Measurements from ENCODE around the gene NDUFA13.

NDUFA13 gene

DNA sequence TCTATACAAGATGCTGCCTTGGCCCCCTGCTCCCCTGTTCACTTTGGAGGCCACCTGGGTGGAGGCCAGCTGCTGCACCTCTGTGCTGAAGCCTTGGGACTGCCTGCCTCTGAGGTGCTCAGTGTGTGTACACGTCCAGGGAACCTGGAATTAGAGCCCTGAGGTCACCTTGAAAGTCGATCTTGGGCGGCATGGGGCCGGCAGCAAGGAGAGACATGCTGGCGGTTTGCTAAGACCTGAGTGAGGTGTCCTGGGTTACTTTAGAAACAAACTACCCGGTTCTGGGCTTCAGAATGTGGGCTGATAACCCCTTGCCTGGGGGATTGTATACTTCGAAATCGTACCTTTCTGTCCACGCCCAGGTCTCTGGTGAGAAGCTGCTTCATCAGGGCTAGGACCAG is 26.2 kb upstream of the NDUFA13 start:
- DNase-seq: no peak

DNA sequence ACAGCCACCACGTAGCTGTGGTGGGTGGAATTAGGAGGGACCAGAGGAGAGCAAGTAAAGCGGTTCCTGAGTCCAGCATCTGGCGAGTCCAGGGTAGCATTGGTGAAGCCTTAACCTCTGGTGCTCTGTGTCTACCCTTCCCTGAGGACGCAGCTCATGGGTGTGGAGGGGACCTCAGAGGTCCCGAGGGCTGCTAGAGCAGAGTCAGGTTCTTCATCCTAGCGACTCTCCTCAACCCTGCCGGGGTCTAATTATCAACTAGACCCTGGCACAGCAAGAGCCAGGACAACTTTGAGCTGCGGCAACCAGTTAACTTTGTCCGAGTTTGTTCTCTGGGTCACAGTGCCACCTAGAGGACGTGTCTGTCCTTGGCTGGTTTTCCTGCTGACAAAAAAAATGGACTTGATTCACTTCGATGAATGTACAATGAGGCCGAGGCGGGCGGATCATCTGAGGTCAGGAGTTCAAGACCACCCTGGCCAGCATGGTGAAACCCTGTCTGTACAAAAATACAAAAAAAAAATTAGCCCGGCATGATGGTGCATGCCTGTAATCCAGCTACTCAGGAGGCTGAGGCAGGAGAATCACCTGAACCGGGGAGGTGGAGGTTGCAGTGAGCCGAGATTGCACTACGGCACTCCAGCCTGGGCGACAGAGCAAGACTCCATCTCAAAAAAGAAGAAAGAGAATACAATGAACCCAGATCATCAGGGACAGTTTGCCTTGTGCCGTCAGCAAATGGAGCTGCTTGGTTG is 25.6 kb upstream of the NDUFA13 start:
- peak; percentile 88 for DNase-seq

DNA sequence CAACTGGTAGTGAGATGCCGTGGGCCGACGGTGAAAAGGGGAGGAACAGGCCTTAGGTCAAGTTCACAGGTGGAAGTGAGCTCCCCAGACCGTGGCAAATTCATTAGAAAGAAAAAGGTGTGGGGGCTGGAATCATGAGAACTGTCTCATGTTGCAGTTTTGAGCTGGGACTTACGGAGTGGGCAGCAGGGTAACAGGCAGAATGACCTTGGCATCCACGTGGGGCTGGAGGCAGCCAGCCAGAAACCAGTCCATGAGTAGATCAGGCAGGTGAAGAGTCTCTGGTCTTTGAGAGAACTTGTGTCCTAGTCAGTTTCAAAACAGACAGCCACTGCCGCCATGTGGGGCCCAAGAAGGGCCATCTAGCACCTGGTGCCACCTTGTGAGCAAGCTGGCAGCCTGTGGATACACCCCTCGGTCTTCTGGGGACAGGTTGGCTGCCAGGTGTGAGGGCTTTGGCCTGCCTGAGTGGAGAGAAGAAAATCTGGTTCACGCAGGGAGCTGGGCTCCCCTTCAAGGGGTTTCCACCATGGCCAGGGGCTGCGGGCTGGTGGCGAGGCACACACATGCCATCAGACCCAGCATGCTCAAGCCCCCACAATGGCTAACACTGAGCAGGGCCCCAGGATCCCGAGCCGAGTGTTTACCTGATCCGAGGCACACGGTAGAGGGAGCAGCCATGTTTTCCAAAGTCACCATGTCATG is 24.6 kb upstream of the NDUFA13 start:
- no peak for DNase-seq

DNA sequence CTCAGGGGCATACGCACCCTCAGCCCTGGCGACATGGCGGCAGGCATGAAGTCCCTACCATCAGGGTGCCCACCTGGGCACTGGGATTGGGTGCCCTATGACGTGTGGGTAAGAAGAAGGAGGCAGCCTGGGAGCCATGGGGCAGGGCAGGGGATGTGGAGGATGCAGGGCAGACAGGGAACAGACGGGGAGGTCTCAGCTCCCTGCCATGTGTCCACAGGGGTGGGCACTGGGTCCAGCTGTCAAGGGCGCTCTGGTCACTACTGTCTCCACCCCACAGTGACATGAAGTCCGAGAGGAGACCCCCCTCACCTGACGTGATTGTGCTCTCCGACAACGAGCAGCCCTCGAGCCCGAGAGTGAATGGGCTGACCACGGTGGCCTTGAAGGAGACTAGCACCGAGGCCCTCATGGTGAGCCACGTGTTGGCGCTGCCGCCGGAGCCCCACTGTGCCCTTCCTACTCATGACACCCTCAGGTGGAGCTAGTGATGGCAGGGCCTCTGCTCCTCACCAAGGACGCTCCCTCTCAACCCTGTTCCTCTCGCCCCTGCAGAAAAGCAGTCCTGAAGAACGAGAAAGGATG is 23.9 kb upstream of the NDUFA13 start:
- no peak for DNase-seq

DNA sequence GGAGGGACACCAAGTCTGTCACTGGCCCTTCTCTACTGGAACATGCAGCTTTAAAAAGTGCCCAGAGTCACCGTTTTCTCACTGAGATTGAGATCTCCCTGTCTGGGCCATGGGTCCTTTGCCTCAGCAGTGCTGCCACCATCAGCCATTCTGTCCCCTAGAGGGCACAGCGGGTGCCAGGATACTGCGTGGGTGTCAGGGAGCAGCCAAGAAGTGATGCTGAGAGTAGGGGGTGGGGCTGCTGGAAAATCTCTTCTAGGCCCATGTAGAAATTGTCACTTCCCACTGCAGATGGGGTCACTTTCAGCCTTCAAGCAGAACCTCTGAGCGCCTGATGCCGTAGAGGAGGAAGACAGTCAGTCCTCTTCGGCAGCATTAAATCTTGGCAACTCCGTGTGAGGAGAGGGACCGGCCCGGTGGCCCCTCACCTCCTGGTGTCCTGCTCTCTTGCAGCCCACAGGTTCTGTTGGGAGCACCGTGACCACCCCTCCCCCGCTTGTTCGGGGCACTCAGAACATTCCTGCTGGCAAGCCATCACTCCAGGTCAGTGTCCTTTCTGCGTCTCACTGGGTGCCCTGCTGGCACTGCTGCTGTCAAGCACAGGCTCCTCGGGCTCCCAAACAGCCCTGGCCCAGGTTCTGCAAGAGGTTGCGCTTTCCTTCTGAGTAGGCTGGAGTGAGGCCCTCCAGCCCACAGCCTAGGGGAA is 22.0 kb upstream of the NDUFA13 start:
- DNase-seq: no peak

DNA sequence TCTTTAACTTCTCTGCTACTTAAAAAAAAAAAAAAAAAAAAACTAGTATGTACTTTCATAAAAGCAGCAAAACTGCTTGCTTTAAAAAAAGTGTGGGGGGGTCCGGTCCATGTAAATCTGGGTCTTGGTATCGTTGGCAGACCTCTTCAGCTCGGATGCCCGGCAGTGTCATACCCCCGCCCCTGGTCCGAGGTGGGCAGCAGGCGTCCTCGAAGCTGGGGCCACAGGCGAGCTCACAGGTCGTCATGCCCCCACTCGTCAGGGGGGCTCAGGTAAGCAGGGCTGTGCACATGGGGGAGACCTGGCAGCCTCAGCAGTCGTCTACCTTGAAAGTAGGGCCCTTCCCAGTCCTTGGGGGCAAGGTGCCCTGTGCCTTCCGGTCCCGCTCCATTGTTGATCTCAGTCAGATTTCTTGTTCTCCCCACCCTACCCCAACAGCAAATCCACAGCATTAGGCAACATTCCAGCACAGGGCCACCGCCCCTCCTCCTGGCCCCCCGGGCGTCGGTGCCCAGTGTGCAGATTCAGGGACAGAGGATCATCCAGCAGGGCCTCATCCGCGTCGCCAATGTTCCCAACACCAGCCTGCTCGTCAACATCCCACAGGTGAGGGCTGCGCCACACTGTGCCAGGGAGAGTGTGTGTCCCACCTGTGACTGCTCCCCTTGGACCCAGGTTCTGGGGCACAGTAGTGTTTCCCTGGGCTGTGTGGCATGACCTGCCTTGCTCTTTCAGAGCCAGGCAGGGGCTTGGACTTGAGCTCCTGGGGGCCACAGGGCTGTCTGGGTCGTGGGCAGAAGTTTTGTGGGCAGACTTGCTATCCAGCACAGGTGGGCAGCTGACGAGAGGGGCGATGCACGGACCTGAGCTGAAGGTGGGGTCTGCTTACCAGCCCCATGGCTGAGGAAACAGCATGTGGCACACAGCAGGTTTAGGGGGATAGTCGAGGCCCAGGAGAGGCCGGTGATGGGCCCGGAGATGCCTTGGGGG is 20.1 kb upstream of the NDUFA13 start:
- DNase-seq: no peak

DNA sequence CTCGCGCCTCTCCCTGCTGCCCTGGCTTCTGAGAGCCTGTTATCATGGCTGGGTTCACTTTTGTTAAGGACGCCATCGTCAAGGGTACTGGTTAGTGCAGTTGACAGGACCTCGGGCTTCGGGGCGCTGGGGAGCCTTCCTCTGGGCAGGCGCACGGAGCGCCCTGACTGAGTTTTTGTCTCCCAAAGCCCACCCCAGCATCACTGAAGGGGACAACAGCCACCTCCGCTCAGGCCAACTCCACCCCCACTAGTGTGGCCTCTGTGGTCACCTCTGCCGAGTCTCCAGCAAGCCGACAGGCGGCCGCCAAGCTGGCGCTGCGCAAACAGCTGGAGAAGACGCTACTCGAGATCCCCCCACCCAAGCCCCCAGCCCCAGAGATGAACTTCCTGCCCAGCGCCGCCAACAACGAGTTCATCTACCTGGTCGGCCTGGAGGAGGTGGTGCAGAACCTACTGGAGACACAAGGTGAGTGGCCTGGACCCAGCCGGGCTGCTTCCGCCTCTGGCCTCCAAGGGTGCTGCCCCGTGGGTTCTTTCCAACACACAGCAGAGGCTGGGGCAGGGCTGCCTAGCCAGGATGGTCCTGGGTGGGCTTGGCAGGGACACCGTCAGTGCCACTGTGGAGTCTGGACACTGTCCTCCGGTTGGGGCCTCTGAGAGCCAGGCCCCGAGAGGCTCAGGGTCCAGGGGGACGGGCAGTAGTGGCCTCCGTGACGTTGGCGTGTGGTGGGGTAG is 17.6 kb upstream of the NDUFA13 start:
- no peak for DNase-seq

DNA sequence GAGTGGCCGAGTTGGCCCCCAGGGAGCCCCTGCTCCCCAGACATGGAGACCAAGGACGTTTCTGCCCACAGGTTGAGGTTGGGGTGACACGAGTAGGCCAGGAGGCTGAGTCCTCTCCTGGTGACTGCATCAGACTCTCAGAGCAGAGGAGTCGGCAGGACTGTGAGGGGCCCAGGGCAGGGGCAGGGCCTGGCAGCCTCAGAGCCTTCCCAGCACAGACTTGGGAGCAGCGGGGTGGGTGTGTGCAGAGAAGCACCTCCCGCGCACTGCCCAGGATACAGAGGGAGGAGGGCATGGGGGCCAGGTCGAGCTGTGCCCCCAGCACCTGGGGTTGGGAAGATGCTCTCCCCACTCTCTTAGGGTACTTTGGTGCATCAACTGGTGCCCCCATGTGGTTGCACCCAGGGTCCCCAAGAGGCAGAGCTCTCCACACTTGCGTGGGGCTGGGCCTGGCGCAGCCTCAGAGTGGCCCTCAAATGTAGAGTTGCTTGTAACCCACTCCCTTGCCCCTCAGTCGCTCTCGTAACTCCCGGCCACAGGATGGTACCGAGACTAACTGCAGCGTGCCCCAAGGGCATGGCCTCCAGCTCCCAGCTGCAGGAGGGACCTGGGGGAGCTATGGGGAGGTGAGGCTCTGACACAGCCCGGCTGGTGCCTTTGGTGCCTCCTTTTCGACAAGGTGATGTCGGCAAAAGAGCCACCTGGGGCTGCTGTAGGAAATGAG is 16.6 kb upstream of the NDUFA13 start:
- DNase-seq: no peak

DNA sequence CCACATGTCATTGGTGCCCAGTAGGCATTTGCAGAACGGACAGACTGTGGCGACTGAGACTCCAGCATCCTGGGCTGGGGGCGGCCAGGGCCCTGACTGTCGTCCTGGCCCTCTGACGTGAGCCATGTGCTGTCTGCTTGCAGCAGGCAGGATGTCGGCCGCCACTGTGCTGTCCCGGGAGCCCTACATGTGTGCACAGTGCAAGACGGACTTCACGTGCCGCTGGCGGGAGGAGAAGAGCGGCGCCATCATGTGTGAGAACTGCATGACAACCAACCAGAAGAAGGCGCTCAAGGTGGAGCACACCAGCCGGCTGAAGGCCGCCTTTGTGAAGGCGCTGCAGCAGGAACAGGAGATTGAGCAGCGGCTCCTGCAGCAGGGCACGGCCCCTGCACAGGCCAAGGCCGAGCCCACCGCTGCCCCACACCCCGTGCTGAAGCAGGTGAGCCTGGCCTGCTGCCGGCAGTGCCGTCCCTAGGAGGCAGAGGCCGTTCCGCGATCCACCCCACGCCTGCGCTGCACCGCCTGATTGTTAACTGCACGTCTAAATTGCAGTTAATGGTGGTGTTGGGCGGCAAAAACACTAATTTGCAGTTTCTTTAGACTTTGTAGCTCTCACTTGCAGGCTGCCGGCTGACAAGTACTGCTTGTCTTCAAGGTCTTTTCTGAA is 14.9 kb upstream of the NDUFA13 start:
- DNase-seq: no peak

DNA sequence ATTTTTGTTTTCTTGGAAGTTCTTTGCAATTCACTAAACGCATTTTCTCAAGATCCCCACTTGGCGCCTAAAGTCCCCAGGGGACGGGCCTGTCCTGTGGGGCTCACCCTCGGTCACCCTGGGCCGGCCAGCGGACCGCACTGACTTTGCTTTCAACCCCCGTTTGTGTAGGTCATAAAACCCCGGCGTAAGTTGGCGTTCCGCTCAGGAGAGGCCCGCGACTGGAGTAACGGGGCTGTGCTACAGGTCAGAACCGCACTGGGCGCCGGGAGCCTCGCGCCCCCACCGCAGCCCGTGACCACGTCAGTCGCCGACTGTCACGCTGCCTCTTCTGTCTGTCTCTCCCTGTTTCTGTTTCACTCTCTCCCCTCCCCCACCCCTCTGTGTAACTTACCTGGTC is 14.2 kb upstream of the NDUFA13 start:
- DNase-seq: no peak

DNA sequence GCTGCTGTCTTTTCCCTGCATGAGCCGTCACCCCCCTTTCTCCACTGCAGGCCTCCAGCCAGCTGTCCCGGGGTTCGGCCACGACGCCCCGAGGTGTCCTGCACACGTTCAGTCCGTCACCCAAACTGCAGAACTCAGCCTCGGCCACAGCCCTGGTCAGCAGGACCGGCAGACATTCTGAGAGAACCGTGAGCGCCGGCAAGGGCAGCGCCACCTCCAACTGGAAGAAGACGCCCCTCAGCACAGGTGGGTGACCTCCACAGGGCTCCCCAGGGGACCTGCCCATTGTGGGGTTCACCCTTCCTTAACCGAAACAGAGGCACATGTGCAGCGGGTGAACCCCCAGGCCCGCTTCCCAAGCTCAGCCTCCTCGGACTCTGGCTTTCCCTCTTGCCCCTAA is 13.7 kb upstream of the NDUFA13 start:
- DNase-seq: no peak

DNA sequence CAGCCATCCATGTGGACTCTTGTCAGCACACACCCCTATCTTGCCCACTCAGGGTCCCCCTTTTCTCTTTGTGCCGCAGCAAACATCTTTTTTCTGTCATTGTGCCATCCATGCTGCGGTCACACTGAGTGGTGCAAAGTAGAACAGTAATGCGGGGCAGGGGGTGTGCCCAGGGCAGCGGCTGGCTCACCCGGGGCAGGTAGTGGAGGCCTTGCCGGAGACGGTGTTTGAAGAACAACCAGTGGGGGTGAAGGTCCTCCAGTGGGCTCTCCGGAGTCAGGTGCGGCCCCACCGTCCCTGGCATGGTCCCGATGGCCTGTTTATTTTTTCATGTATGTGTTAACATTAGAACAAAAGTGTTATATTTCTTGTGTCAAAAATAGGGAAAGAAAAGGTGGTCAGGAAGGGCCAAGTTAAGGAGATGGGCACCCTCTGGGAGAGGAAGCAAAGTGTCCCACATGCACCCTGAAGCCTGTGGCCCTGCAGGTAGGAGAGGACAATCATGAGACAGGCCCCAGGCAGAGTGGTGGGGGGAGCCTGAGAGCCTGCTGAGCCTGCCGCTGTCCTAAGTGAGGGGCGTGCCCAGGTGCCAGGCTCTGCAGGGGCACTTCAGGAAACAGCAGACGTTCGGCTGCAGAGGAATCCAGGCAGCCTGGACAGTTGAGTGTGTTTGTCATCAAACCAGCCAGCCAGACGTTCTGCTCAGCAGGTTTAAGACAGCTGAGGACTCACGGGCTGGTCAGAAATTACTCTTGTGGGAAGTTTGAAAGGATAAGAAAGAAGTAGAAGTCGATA is 13.0 kb upstream of the NDUFA13 start:
- DNase-seq: no peak

DNA sequence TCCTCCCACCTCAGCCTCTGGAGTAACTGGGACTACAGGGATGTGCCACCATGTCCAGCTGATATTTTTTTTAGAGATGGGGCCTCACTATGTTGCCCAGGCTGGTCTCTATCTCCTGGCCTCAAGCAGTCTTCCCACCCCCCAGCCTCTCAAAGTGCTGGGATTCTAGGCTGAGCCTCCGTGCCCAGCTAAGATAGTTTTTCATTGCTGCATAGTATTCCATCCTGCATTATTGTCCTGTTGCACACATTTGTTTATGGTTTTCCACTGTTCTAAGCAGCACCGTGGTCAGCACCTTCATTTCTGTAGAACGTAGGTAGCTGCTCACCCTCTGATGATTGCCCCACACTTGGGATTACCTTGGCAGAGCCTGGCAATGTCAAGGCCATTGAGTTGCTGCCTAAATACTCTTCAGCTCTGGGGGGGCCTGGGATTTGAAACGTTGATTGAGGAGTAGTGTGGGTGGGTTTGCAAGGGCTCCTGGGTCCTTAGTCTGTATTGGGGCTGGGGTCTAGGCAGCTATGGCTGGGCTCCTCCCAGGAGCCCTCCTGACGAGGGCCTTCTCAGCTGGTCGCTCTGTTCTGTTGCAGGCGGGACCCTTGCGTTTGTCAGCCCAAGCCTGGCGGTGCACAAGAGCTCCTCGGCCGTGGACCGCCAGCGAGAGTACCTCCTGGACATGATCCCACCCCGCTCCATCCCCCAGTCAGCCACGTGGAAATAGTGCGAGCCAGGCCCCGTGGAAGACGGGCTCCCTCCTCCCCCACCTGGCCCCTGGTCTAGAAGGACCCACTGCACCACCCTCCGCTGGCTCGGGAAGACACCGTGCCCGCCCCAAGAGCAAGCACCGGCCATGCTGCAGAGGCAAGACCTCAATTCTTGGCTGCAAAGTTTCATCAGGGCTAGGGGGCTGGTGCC is 11.0 kb upstream of the NDUFA13 start:
- DNase-seq: no peak

DNA sequence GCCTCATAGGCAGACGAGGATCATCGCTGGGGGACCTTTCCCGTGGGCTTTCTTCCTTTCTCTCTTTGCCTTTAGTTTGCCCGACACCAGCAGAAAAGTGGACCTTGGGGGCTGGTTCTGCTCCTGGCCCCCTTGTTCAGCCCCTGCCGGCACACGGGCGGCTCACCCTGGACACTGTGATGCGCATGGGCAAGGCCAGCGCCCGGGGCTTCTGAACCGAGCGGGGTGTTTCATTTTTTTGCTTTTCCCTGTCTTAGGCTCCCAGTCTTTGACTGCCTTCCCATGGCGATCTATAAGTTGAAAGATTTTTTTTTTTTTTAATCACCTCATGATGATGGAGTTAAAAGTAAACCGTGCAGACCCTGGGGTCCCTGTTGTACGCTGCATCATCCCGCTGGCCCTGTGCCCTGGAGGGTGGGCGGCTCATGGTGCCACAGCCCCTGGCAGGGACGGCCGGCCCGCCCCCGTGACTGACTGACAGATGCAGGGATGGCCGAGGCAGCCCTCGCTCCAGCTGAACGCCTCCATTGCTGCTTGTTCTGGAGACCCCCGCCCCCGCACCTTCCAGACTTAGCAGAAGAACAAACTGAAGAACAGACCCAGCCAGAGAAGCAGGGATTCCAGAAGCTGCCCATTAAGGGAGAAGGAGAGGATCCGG is 10.2 kb upstream of the NDUFA13 start:
- DNase-seq: no peak

DNA sequence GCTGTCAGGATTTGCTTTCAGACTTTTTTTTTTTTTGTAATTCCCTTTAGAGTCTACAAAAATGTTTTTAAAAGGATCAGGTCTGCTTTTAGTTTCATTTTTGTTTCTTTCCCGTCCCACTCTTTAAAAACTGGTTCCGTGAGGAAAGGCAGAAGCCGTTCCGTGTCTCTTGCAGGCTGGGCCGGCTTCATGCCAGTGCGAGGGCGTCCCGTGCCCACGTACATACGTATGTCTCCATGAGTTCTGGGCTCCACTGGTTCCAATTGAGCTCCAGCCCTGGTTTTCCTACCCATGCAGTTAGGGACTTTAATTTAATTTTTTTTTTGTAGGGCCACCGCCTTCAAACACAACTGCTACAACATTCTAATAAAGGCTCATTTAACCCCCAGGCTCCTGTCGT is 9.4 kb upstream of the NDUFA13 start:
- no peak for DNase-seq

DNA sequence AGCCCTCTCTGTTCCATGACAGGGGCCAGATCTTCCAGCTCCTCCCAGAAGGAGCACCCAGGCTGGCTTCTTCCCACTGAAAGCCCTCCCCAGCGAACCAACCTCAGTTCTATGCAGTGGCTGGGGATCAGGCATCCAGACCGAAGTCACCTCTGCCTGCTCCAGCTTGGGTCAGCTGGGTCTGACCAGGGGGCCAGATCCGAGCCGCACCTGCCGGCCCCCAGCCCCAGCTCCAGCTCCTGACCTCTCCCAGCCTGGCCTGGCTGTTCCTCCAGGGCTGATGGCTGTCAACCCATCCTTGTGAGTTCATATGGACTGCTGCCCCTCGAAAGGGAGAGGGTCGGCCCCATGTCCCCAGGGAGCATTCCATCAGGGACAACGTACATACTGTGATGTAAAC is 8.7 kb upstream of the NDUFA13 start:
- no peak for DNase-seq

DNA sequence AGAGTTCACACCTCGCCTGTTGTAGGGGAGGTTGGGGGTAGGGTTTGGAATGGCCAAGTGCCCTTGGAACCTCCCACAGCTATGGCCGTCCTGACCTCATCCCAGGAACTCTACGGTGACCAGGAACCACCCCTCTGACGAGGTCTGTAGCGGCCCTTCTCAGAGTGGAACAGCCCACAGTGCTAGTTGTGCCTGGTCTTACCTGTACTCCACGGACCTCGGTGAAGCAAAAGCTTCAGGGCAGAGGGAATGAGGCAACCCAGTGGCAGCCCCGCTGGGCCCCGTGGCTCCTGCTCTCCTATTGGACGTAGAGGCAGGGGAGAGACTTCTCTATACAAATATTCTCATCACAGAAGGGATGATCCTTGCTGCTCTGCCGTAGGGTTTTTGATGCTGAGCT is 7.8 kb upstream of the NDUFA13 start:
- no peak for DNase-seq

DNA sequence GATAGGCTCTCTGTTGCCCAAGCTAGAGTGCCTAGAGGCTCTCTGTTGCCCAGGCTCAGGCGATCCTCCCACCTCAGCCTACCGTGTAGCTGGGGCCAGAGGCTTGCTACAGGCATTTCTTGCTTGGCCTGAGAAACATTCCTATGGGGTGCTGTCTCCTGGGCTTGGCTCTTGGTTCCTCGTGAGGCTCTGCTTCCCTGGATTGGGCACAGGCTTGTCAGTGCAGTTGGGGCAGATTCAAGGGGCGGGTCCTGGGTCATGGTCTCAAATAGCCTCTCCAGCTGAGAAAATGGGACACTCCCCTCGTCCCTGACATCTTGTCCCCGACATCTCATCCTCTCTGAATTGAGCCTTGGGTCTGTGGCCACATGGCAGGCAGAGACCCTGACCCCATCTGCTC is 5.6 kb upstream of the NDUFA13 start:
- DNase-seq: no peak
